SKM-1 treated with dmso at 0.1 percent for 144 hours (cell line): ENCODE results near the gene RUFY1.
"Not testable (repeated sequence)": the region's sequence is repeated elsewhere in the genome, so short reads cannot be mapped to it uniquely, and the experiment has no call there.

Source experiments
- DNase-seq: peaks from one replicate; lab custom pipeline; 2025; ENCODE audit not compliant: unreplicated experiment; lab: John Stamatoyannopoulos, UW

RUFY1 gene, protein sequence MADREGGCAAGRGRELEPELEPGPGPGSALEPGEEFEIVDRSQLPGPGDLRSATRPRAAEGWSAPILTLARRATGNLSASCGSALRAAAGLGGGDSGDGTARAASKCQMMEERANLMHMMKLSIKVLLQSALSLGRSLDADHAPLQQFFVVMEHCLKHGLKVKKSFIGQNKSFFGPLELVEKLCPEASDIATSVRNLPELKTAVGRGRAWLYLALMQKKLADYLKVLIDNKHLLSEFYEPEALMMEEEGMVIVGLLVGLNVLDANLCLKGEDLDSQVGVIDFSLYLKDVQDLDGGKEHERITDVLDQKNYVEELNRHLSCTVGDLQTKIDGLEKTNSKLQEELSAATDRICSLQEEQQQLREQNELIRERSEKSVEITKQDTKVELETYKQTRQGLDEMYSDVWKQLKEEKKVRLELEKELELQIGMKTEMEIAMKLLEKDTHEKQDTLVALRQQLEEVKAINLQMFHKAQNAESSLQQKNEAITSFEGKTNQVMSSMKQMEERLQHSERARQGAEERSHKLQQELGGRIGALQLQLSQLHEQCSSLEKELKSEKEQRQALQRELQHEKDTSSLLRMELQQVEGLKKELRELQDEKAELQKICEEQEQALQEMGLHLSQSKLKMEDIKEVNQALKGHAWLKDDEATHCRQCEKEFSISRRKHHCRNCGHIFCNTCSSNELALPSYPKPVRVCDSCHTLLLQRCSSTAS

DNA sequence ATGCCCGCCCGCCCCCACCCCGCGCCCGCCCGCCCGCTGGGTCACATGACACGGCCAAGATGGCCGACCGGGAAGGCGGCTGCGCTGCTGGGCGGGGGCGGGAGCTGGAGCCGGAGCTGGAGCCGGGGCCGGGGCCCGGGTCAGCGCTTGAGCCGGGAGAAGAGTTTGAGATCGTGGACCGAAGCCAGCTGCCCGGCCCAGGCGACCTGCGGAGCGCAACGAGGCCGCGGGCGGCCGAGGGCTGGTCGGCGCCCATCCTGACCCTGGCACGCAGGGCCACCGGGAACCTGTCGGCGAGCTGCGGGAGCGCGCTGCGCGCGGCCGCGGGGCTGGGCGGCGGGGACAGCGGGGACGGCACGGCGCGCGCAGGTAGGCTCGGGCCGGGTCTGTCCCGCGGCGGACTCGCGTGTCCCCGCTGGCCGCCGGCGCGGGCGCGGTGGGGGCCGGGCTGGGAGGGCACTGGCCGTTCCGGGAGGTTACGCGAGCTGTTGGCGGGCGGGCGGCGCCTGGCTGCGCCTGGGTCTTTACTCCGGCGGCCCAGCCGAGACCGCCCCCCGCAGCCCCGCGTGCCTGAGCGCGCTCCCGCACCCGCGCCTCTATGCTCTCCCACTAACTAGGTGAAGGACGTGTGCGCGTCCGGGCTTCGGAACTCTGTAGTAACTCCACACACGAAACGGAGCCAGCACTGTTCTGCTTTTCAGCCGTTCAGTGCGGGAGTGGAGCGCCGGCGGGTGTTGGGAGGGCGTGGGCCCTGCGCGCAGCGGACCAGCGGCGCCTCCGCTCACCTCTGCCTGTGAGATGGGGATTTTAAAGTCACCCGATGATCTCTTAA lies at the start of gene RUFY1:
Gene RUFY1, plus strand, starts transcription at position 44 of the 832 bp plus-strand sequence. Its CDS starts 16 bp downstream, at position 60.
- peak; percentile 72 for DNase-seq

DNA sequence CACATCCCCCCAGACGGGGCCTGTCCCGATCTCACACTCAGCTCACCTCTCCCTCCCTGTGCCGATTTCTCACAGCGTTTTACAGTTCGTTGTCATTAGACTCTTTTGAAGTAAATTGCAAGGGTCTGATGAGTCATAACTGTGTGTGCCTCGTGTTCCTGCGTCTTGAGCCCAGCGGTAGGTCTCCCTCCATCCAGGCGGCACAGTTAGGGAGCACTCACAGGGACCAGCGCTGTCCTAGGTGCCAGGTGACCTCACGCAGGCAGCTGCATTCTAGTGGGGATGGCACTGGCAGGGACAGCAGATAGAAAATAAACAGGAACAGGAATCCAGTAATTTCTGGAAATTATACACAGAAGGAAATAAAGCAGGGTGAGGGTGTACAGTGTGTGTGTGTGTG lies 48.4 kb upstream of the RUFY1 start:
- not testable (repeated sequence) for DNase-seq

DNA sequence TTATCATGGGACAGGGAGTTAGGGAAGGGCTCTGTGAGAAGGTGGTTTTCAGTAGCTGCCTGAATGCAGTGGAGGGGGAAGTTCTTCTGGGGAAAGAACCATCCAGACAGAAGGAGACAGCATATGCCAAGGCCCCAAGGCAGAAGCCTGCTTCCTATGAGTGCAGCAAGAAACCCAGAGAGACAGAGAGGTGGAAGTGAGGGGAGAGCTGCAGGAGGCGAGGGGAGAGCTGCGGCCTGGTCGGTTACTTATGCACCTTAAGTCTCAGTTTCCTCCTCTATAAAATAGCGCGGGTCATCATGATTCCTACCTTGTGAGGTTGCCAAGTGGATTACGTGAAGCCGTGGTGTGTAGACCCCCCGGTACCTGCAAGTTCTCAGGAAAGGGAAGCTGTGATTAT lies 47.9 kb upstream of the RUFY1 start:
- not testable (repeated sequence) for DNase-seq

DNA sequence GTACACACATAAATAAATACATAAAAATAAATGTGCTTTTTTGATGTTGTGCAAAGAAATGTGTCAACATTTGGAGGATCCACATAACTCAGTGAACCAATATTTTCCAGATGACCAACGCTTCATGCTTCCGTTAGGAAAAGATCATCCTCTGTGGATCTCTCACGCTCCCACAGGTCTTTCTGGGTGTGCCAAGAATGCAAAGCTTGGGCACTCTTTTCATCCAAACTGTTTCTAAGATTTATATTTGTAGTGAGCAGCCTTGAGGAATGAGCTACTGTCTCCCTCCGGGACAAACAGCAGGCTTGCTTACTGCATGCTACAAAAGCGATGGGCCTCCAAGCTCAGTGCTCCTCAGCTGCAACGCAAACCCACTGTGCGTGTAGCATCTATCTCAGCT lies 46.2 kb upstream of the RUFY1 start:
- DNase-seq = no peak

DNA sequence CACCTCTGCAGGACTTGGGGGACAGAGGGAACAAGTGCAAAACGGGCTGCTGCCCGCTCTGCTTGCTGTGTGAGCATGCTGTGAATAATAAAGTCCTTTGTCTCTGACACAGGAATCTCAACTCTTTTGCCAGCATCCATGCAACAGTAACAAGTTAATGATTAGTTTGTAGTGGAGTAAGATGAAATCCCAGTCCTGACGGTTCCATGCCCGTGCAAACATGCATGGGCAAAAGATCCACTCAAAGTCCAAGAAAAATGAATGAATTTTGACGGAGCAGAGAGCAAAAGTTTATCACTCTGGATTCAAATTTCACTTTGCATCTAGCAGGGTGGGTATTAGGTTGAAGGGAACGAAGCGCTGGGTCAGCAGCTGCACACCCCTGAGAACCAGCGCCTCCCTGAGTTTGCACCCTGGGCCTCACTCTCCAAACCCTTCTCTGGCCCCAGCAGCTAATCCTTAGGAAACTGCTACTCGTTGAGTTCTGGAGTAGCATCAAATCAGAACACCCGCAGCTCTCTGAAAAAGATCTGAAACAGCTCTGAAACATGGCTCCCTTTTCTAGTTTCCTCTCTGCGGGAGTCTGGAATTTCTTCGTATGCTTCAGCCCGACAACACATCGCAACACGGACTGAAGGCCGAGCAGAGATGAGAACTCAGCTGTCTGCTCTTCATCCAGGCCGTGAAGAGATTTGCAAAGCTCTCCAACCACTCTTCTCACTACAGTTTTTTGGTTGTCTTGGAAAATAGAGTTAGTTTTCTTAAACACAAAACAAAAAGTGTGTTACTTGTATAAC lies 45.6 kb upstream of the RUFY1 start:
- no peak for DNase-seq

DNA sequence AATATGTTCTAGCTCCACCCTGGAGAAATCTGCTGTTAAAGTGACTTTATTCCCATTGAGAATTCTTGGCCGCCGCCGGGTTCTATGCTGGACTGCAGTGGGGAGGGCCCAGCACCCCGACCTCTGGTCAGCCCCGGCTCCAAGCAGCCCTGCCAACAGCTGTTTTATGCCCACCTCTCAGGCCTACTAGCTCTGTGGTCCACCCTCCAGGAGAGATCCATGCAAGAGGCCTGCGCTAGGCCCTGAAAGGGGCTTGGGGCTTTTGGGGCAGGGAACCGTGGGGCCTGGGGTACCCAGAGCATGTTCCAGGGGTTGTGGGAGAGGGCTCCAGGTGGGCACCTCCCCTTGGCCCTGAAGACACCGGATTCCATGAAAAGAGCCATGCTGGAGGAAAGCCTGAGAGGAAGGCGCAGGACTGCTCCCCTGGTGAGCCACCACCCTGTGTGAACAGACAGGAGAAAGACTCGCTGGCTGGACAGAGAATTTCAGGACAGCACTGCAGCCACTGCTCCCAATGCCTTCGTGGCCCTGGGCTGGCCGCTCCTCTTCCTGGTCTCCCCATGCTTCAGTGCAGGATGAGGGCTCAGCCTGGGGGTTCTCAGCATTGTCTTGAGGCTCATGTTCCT lies 44.6 kb upstream of the RUFY1 start:
- no peak for DNase-seq

DNA sequence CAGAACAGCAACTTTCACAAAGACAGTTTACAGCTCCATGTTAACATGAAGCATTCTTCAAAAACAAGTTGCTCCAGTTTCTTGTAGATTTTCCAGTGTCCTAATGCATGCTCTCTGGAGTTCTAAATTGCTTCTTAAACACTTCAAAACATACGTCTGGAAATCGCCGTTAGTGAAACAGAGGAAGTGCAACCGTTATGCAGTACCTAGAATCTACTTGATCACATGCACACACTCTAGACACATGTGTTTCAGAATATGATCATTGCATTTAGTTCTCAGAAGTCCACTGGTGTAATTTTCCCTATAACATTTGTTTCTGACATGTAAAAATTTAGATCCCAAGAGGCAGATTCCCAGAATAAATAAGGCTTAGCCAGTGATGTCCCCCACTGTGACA lies 41.1 kb upstream of the RUFY1 start:
- DNase-seq = no peak

DNA sequence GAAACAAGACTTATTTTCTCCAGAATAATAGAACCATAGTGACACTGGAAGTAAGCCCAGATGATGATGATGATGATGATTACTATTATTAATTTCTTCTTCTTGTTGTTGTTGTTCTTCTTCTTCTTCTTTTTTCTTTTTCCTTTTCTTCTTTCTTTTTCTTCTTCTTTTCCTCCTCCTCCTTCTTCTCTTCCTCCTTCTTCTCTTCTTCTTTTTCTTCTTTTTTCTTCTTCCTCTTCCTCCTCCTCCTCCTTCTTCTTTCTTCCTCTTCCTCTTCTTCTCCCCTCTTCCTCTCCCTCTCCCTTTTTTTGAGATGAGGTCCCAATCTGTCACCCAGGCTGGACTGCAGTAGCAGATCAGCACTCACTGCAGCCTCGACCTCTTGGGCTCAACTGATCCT lies 40.5 kb upstream of the RUFY1 start:
- DNase-seq = no peak

DNA sequence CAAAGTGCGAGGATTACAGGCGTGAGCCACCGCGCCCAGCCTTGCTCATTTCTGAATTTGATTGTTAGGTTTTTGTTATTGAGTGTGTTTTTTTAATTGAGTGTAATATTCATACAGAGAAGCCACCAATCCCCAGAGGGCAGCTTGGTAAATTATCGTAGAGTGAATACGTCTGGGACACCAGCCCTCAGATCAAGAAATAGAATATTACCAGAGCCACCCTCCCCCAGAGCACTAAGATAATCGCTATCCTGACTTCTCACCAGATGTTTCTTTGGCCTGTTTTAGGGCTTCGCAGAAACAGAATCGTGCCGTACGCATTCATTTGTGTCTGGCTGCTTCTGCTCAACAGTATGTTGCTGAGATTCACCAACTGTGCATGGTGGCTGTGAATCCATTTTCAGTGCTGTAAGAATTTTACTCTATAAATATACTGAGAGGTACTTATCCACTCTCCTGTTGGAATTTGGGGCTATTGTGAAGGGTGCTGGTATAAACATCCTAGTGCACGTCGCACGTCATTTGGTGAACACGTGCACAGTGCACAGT lies 37.8 kb upstream of the RUFY1 start:
- no peak for DNase-seq

DNA sequence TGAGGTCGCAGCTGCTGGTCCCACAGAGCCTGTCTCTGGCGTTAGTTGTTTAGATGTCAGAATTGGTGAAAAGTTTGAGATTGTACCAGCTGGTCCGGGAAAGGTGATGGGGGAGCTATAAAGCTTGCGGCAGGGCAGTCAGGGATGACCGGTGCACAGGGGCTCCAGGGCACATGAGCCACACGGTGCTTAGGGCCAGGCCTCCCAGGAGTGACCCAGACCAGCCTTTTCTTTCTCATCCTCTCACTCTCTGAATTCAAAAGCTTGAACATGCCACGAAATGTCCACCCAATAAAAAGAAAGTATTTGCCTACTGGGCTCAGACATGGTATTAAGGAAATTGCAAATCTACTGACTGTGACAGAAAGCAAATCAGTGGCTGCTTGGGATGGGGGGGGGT lies 34.9 kb upstream of the RUFY1 start:
- DNase-seq = not testable (repeated sequence)

DNA sequence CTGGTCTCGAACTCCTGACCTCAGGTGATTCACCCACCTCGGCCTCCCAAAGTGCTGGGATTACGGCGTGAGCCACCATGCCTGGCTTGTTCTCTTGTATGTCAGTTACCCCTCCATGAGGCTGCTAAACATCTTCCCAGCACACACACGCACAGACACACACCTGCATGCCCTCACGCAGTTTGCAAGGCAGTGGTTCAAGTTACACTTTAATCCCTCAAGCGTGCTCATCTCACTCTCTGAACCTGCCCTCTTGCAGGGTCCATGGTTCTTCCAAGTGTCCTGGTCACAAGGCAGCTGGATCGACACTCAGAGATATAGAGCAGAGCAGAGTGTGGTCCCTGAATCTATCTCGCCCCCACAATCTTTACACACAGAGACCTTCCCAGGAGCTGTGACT lies 34.1 kb upstream of the RUFY1 start:
- DNase-seq = no peak

DNA sequence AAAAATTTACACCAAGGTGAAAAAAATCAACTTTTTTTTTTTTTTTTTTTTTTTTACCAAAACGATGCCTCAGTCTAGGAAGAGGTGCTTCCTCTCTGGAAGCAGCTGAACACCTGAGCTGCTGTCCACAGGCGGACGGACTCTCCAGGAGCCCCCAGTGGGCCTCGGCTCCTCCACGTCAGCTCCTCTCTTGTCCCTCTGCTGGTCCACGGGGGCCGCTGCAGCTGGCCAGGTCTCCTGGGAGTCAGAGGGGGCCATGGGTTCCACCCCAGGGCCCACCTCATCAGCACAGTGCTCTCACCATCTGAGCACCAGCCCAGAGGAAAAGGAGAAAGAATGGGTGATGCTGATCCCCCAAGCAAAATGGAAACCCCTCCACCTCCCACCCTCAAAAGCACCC lies 32.6 kb upstream of the RUFY1 start:
- not testable (repeated sequence) for DNase-seq

DNA sequence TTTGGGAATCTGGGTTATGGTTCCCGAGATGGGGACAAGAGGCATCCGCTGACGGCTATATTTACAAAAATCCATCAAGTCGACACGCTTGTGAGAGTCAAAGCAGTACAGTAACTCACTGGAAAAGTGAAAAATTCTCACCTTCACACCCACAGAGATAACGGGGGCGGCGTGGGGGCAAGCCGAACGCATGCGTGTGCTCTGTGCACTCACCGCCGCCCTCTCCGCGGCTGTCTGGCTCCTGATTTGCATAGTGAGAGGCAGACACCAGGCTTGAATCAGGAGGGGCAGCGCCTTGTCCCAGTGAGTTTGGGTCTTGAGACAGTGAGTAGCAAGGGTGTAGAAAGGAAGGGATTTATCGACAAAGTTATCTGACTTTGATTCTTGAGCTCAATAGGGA lies 32.0 kb upstream of the RUFY1 start:
- not testable (repeated sequence) for DNase-seq

DNA sequence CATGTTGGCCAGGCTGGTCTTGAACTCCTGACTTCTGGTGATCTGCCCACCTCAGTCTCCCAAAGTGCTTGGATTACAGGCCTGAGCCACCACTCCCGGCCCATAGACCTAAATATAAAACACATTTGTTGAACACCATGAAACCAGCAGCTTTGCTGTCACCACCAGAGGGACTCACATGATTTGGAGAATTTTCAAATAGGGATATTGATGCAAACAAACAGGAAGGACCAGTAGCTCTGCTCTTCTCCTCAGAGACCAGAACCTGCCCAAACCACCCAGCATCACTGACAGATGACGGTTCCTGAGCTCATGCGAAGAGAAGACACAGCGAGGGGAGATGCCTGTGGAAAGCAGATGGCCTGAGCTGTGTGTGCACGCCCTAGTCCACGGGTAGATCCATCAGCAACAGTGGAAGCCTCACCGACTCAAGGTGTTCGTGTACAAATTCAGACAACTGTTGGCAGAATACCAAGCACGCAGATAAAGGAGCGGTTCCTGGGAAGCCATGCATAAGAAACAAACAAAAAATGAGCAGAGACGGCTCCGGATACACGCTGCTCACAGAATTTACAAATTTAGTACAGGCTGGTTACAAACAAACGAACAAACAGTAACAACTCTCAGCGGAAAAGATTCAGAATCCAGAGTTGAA lies 30.8 kb upstream of the RUFY1 start:
- not testable (repeated sequence) for DNase-seq

DNA sequence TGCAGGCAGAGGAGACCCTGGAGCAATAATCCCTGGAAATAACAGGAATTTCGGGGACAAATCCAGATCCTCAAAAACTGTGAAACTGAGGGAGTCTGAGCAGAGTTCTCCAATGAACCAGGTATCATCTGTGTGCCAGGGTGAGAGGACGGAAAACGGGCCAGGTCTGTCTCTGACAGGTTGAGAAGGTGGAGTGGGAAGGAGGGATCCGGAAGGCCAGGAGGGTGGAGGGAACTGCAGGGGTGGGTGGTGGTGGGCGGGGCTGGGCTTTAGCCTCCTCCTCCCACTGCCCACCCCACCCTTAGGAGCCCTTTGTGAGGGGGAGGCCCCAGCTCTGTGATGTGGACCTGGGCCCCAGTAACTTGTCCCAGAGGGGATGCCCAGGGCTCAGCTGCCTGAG lies 28.2 kb upstream of the RUFY1 start:
- not testable (repeated sequence) for DNase-seq

DNA sequence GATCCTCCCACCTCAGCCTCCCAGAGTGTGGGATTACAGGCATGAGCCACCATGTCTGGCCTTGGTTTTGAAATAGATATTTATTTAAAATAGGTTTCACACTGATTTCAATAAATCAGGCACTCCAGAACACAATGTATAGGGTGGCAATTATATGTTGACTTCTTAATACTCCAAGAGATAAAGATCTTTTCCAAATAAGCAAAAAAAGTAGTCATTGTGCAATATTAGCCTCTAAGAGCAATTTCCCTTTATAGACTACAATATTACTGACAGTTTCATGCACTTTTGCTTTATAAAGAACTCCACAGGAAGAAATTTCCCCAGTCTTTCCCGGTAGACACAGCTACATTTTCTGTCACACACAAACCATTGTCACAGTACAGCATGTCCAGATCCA lies 23.4 kb upstream of the RUFY1 start:
- DNase-seq = no peak

DNA sequence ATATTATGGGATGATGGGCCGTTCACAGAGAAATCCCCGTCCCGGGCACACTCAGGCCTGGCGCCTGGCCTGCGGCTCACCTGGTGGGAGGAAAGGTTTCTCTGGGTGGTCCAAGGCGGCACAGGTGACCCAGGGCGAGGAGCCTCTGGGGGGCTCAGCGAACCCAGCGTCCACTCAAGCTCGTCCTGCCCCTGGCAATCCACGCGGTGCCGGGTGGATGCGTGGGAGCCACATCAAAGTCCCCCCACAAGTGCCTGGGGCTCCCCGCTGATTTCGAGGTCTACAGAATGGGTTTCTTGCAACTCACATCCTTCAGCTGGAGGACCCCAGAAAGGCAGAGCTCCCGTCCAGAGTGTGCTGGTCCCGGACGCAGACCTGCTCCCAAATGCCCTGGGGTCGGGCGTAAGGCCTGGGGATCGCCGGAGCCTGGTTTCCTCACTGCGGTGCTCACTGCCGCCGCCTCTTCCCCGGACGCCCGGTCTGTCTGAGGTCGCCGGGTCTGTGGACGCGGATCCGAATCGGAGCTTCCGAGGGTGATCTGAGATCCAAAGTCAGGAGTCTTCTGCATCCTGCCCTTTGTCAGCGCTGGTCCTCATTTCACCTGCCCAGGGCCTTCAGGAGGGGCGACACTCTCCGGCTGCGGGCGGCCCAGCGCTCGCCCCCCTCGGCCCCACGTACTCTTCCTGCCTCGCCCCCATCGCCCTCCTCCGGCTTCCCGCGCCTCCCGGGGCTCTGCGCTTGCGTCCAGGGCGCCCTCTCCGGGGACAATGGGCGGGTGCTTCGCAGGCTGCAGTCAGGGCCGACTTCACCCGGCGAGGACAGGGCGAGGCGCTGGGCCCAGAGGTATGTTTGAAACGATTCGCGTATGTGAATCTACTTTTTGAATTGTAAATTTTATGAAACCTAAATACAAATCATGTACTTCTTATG lies 20.0 kb upstream of the RUFY1 start:
- DNase-seq = no peak

DNA sequence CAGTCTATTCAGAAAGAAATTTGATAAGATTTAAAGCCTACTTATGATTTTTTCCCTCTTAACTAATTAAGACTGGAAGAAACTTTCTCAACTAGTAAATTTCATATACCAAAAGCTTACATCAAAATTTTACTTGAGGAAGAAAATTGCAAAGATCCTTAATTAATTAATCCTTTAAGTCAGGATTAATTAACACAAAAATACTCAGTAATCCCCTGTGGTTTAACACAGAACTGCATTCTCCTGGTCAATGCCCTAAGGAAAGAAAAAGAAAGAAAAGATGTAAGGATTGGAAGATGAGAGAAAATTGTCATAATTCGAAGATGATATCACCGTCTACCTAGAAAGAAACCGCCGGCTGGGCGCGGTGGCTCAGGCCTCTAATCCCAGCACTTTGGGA lies 17.3 kb upstream of the RUFY1 start:
- no peak for DNase-seq
